GM23248 (cell line): Measurements from ENCODE around the gene ZFYVE19.

ENCODE experiments used
- EZH2 ChIP-seq: fragments of 200-600 bp; sonication (generic); IDR thresholded peaks from 2 replicates; pipeline ENCODE4 v1.6.1; 2018; ENCODE audit warnings: antibody characterized with exemption, mild to moderate bottlenecking; ENCODE audit not compliant: insufficient read depth, poor library complexity, severe bottlenecking
- EZH2phosphoT487 ChIP-seq: fragments of 200-600 bp; sonication (generic); IDR thresholded peaks from 2 replicates; pipeline ENCODE4 v1.6.1; 2018; ENCODE audit warnings: antibody characterized with exemption, moderate library complexity, mild to moderate bottlenecking, low read depth; ENCODE audit not compliant: insufficient read depth

- no peak for TF ChIP-seq EZH2
- no peak for TF ChIP-seq EZH2phosphoT487
These were observed 34.9 kb downstream of the ZFYVE19 start for GRCh38 chr15:40841741-40842140.
